NB4 (cell line): Measurements from ENCODE around the gene ABO.

Experiments used
- DNase-seq: peaks from one replicate; pipeline ENCODE4 v3.0.0; 2010; ENCODE audit warnings: low read depth
- H3K4me3 ChIP-seq: one replicate; pipeline ENCODE4 v1.5.1; 2011; ENCODE audit warnings: mild to moderate bottlenecking, low read depth, low read length, moderate library complexity
- CTCF ChIP-seq: IDR thresholded peaks from one replicate; pipeline ENCODE4 v1.5.1; 2012; ENCODE audit warnings: low read depth, low read length
- MAX ChIP-seq: IDR thresholded peaks from 2 replicates; pipeline ENCODE4 v1.6.1; 2011; ENCODE audit warnings: low read depth, low read length
- MYC ChIP-seq: IDR thresholded peaks from 2 replicates; pipeline ENCODE4 v1.6.1; 2011; ENCODE audit warnings: low read depth, low read length
- POLR2A ChIP-seq: IDR thresholded peaks from 2 replicates; pipeline ENCODE4 v1.6.1; 2011; ENCODE audit warnings: mild to moderate bottlenecking; ENCODE audit not compliant: insufficient read length; ENCODE audit errors: extremely low read depth

The ABO gene

GRCh38 chr9:133315997-133316396, 41.0 kb upstream of the ABO start:
- H3K4me3 ChIP-seq, result no peak overlapping the region
- no peak for DNase-seq
- TF ChIP-seq MAX, result no peak
- no peak for TF ChIP-seq CTCF
- no peak for TF ChIP-seq POLR2A
- TF ChIP-seq MYC, result no peak

GRCh38 chr9:133309608-133310007, 34.6 kb upstream of the ABO start:
- DNase-seq, result no peak
- H3K4me3 ChIP-seq, result no peak overlapping the region
- TF ChIP-seq MAX, result no peak
- no peak for TF ChIP-seq POLR2A
- TF ChIP-seq MYC, result no peak
- TF ChIP-seq CTCF, result no peak

- DNase-seq, result no peak
- no peak overlapping the region for H3K4me3 ChIP-seq
- TF ChIP-seq POLR2A (no peak), CTCF (no peak), MAX (no peak), MYC (no peak)
Observed at GRCh38 chr9:133307301-133307700, 32.3 kb upstream of the ABO start.

- TF ChIP-seq CTCF, result no peak
- TF ChIP-seq POLR2A, result no peak
- TF ChIP-seq MYC, result no peak
- no peak for TF ChIP-seq MAX
- H3K4me3 ChIP-seq, result no peak overlapping the region
- DNase-seq, result peak; percentile 46
Observed at GRCh38 chr9:133306242-133307204, 31.5 kb upstream of the ABO start.

GRCh38 chr9:133305731-133306130, 30.7 kb upstream of the ABO start:
- no peak for DNase-seq
- no peak overlapping the region for H3K4me3 ChIP-seq
- no peak for TF ChIP-seq MYC
- no peak for TF ChIP-seq POLR2A
- TF ChIP-seq CTCF, result no peak
- no peak for TF ChIP-seq MAX
